Activated CD4-positive, alpha-beta memory T cell treated with anti-CD3 and anti-CD28 coated beads, Interleukin-2, amount 10 ng/mL, durations not matched to agents 7 days and 5 days (primary cell): ENCODE results near the gene KLHL18. TPM values are rescaled to one million over a fixed set of nuclear protein-coding genes. Genes with fewer than 3 reads are reported as not detected.

ENCODE experiments used
- CTCF ChIA-PET: fragments of 350-600 bp; sonication (Branson Sonifier 250); formaldehyde crosslinking; loops from one replicate; lab custom pipeline; 2021; ENCODE audit warnings: antibody characterized with exemption, inconsistent platforms; lab: Charles Lee
- POLR2A ChIA-PET: fragments of 350-600 bp; sonication (Branson Sonifier 250); formaldehyde crosslinking; loops from one replicate; lab custom pipeline; 2021; ENCODE audit warnings: antibody characterized with exemption; lab: Charles Lee
- DNase-seq: peaks from one replicate; pipeline ENCODE4 v3.0.0-alpha.2; 2020
- H3K27ac Mint-ChIP-seq: one replicate; pipeline ENCODE4 v1.8.0; 2021; ENCODE audit warnings: mild to moderate bottlenecking, mixed read lengths
- H3K27me3 Mint-ChIP-seq: one replicate; pipeline ENCODE4 v1.8.0; 2021; ENCODE audit warnings: mixed read lengths
- H3K36me3 Mint-ChIP-seq: one replicate; pipeline ENCODE4 v1.8.0; 2021; ENCODE audit warnings: low read depth, mixed read lengths
- H3K4me1 Mint-ChIP-seq: one replicate; pipeline ENCODE4 v1.8.0; 2021; ENCODE audit warnings: mixed read lengths
- H3K4me3 Mint-ChIP-seq: one replicate; pipeline ENCODE4 v1.8.0; 2021; ENCODE audit warnings: mild to moderate bottlenecking, mixed read lengths
- H3K9me3 Mint-ChIP-seq: one replicate; pipeline ENCODE4 v1.8.0; 2021; ENCODE audit warnings: mixed read lengths
- total RNA-seq, 2 experiments: library from RNA; stranded (reverse); gene quantifications; one replicate each; pipeline ENCODE4 v1.2.3, GENCODE V29; 2021

KLHL18 gene
- total RNA-seq, 2 experiments from 2014 or later: 19.4 to 21.2 TPM

GRCh38 chr3:47260605-47261004 lies 22.1 kb upstream of the KLHL18 start:
- ChIA-PET CTCF (no interaction called here), POLR2A (no interaction called here)
- Mint-ChIP-seq H3K36me3 (no peaks in the 10 kb centered on the region), H3K27me3 (no peaks in the 10 kb centered on the region), H3K4me1 (no peaks in the 10 kb centered on the region), H3K9me3 (no peaks in the 10 kb centered on the region), H3K4me3 (no peak overlapping the region), H3K27ac (no peak overlapping the region)
- DNase-seq: no peak

- H3K4me3 Mint-ChIP-seq: no peak overlapping the region
- no peaks in the 10 kb centered on the region for H3K36me3 Mint-ChIP-seq
- no peak overlapping the region for H3K27ac Mint-ChIP-seq
- CTCF ChIA-PET: no interaction called here
- DNase-seq: no peak
- no peaks in the 10 kb centered on the region for H3K4me1 Mint-ChIP-seq
- POLR2A ChIA-PET: no interaction called here
- H3K27me3 Mint-ChIP-seq: no peaks in the 10 kb centered on the region
- H3K9me3 Mint-ChIP-seq: no peaks in the 10 kb centered on the region
Observed at GRCh38 chr3:47261301-47261700, 21.4 kb upstream of the KLHL18 start.

- Mint-ChIP-seq H3K4me1 (peaks cover 5% of the 10 kb centered on the region), H3K27ac (no peak overlapping the region), H3K27me3 (no peaks in the 10 kb centered on the region), H3K4me3 (no peak overlapping the region), H3K9me3 (no peaks in the 10 kb centered on the region), H3K36me3 (no peaks in the 10 kb centered on the region)
- ChIA-PET CTCF (no interaction called here), POLR2A (no interaction called here)
- no peak for DNase-seq
Observed at GRCh38 chr3:47265008-47265407, 17.7 kb upstream of the KLHL18 start.

- H3K27me3 Mint-ChIP-seq: no peaks in the 10 kb centered on the region
- H3K27ac Mint-ChIP-seq: no peak overlapping the region
- no peaks in the 10 kb centered on the region for H3K36me3 Mint-ChIP-seq
- CTCF ChIA-PET: no interaction called here
- peaks cover 5% of the 10 kb centered on the region for H3K4me1 Mint-ChIP-seq
- no peak for DNase-seq
- POLR2A ChIA-PET: no interaction called here
- no peaks in the 10 kb centered on the region for H3K9me3 Mint-ChIP-seq
- H3K4me3 Mint-ChIP-seq: no peak overlapping the region
Observed at GRCh38 chr3:47265725-47266428, 16.9 kb upstream of the KLHL18 start.

- no peak for DNase-seq
- no peak overlapping the region for H3K4me3 Mint-ChIP-seq
- POLR2A ChIA-PET: no interaction called here
- H3K27ac Mint-ChIP-seq: no peak overlapping the region
- no peaks in the 10 kb centered on the region for H3K27me3 Mint-ChIP-seq
- H3K36me3 Mint-ChIP-seq: no peaks in the 10 kb centered on the region
- CTCF ChIA-PET: interaction anchor here (0.6 kb wide), 1 partner anchor 352 kb away, joined by 3 read pairs; no protein-coding TSS in a partner anchor
- no peaks in the 10 kb centered on the region for H3K9me3 Mint-ChIP-seq
- peaks cover 5% of the 10 kb centered on the region for H3K4me1 Mint-ChIP-seq
Observed at GRCh38 chr3:47266709-47267489, 15.8 kb upstream of the KLHL18 start.

- Mint-ChIP-seq H3K27ac (no peak overlapping the region), H3K4me3 (no peak overlapping the region), H3K27me3 (no peaks in the 10 kb centered on the region), H3K9me3 (no peaks in the 10 kb centered on the region), H3K4me1 (peaks cover 5% of the 10 kb centered on the region), H3K36me3 (no peaks in the 10 kb centered on the region)
- DNase-seq: no peak
- CTCF ChIA-PET: interaction anchor here (0.6 to 0.7 kb wide), 2 partner anchors 127 to 352 kb away, joined by 3 read pairs; no protein-coding TSS in a partner anchor
- POLR2A ChIA-PET: no interaction called here
Observed at GRCh38 chr3:47267490-47267824, 15.3 kb upstream of the KLHL18 start.

- no peak for DNase-seq
- ChIA-PET CTCF (interaction anchor here (0.7 kb wide), 1 partner anchor 291 kb away, joined by 3 read pairs; the partner anchor contains the start of gene NBEAL2), POLR2A (no interaction called here)
- Mint-ChIP-seq H3K4me3 (no peak overlapping the region), H3K4me1 (peaks cover 5% of the 10 kb centered on the region), H3K36me3 (no peaks in the 10 kb centered on the region), H3K27me3 (no peaks in the 10 kb centered on the region), H3K9me3 (no peaks in the 10 kb centered on the region), H3K27ac (no peak overlapping the region)
Observed at GRCh38 chr3:47270526-47270925, 12.2 kb upstream of the KLHL18 start.

GRCh38 chr3:47273564-47273963 lies 9.2 kb upstream of the KLHL18 start:
- CTCF ChIA-PET: no interaction called here

GRCh38 chr3:47274652-47275051 lies 8.1 kb upstream of the KLHL18 start:
- H3K27ac Mint-ChIP-seq: no peak overlapping the region
- H3K27me3 Mint-ChIP-seq: no peaks in the 10 kb centered on the region
- no peaks in the 10 kb centered on the region for H3K36me3 Mint-ChIP-seq
- CTCF ChIA-PET: no interaction called here
- no peaks in the 10 kb centered on the region for H3K9me3 Mint-ChIP-seq
- no peak for DNase-seq
- POLR2A ChIA-PET: no interaction called here
- H3K4me3 Mint-ChIP-seq: no peak overlapping the region
- no peaks in the 10 kb centered on the region for H3K4me1 Mint-ChIP-seq

More at GRCh38 chr3:47273564-47273963, 9.2 kb upstream of the KLHL18 start:
- DNase-seq: no peak
- no peaks in the 10 kb centered on the region for H3K4me1 Mint-ChIP-seq
- H3K4me3 Mint-ChIP-seq: no peak overlapping the region
- no peaks in the 10 kb centered on the region for H3K9me3 Mint-ChIP-seq
- H3K27ac Mint-ChIP-seq: no peak overlapping the region
- POLR2A ChIA-PET: no interaction called here
- no peaks in the 10 kb centered on the region for H3K36me3 Mint-ChIP-seq
- H3K27me3 Mint-ChIP-seq: no peaks in the 10 kb centered on the region

GRCh38 chr3:47276558-47276957 lies 6.2 kb upstream of the KLHL18 start:
- DNase-seq: no peak
- no peaks in the 10 kb centered on the region for H3K27me3 Mint-ChIP-seq
- ChIA-PET POLR2A (no interaction called here), CTCF (no interaction called here)
- H3K9me3 Mint-ChIP-seq: no peaks in the 10 kb centered on the region
- peaks cover 5% of the 10 kb centered on the region for H3K4me1 Mint-ChIP-seq
- H3K36me3 Mint-ChIP-seq: no peaks in the 10 kb centered on the region
- H3K27ac Mint-ChIP-seq: no peak overlapping the region
- H3K4me3 Mint-ChIP-seq: no peak overlapping the region

GRCh38 chr3:47280519-47280918 lies 2.2 kb upstream of the KLHL18 start:
- H3K4me1 Mint-ChIP-seq: peaks cover 26% of the 10 kb centered on the region
- POLR2A ChIA-PET: no interaction called here
- DNase-seq: no peak
- no peak overlapping the region for H3K27ac Mint-ChIP-seq
- no peaks in the 10 kb centered on the region for H3K27me3 Mint-ChIP-seq
- no peak overlapping the region for H3K4me3 Mint-ChIP-seq
- CTCF ChIA-PET: interaction anchor here (1.1 kb wide), 1 partner anchor 301 kb away, joined by 3 read pairs; the partner anchor contains the start of gene NBEAL2
- no peaks in the 10 kb centered on the region for H3K9me3 Mint-ChIP-seq
- H3K36me3 Mint-ChIP-seq: peaks cover 3% of the 10 kb centered on the region

GRCh38 chr3:47283193-47283537 lies 421 bp downstream of the KLHL18 start:
- Mint-ChIP-seq H3K27ac (peak overlapping the region; percentile 95), H3K27me3 (no peaks in the 10 kb centered on the region), H3K9me3 (no peaks in the 10 kb centered on the region), H3K36me3 (peaks cover 17% of the 10 kb centered on the region), H3K4me1 (peaks cover 33% of the 10 kb centered on the region), H3K4me3 (peak overlapping the region; percentile 98)
- ChIA-PET CTCF (interaction anchor here (0.9 to 2.5 kb wide), 3 partner anchors 8 to 118 kb away, joined by 4 to 7 read pairs (median 4); no protein-coding TSS in a partner anchor), POLR2A (interaction anchor here (0.7 to 2.5 kb wide), 6 partner anchors 12 to 142 kb away, joined by 3 to 16 read pairs (median 4); partner anchors contain the start of genes PTPN23 and SETD2)
- DNase-seq: no peak
